HEK293 (cell line): ENCODE results near the gene SVOP.

ENCODE experiments used
- CTCF ChIA-PET: fragments of 350-600 bp; formaldehyde crosslinking; extraction: SDS; loops from one replicate; lab custom pipeline; 2021; ENCODE audit warnings: antibody characterized with exemption; lab: Yijun Ruan, JAX
- POLR2A ChIA-PET: fragments of 300-600 bp; formaldehyde crosslinking; extraction: SDS; loops from one replicate; lab custom pipeline; 2020; ENCODE audit warnings: antibody characterized with exemption, inconsistent platforms; lab: Yijun Ruan, JAX
- H3K27ac ChIP-seq: fragments of 200-500 bp; sonication (Bioruptor generic); 2 replicates; pipeline ENCODE4 v1.5.1; 2014; ENCODE audit warnings: low read depth, low read length, control low read depth, inconsistent platforms; ENCODE audit errors: extremely low read depth
- H3K36me3 ChIP-seq, 2 experiments: fragments of 200-500 bp in 1 of 2; sonication (Bioruptor generic) in 1 of 2; 1 replicate in 1 of 2; 2 replicates in 1 of 2; pipeline ENCODE4 v1.5.1; 2014 to 2017; ENCODE audit warnings: inconsistent platforms in 2 of 2, low read length in 2 of 2; ENCODE audit not compliant: control insufficient read depth in 2 of 2, insufficient read depth in 1 of 2
- H3K4me1 ChIP-seq: fragments of 200-500 bp; sonication (Bioruptor generic); 2 replicates; pipeline ENCODE4 v1.5.1; 2014; ENCODE audit warnings: mild to moderate bottlenecking, low read length, inconsistent platforms; ENCODE audit not compliant: control insufficient read depth, insufficient read depth
- H3K4me3 ChIP-seq: 2 replicates; pipeline ENCODE4 v1.5.1; 2011; ENCODE audit warnings: low read depth, mild to moderate bottlenecking, control low read depth, low read length, moderate library complexity
- H3K9me3 ChIP-seq: fragments of 200-500 bp; sonication (Bioruptor generic); 2 replicates; pipeline ENCODE4 v1.5.1; 2014; ENCODE audit warnings: low read depth, low read length, inconsistent platforms; ENCODE audit not compliant: control insufficient read depth, insufficient read depth
- HOXA7 ChIP-seq: sonication (generic); formaldehyde crosslinking; IDR thresholded peaks from 2 replicates; pipeline ENCODE4 v1.8.1; 2022; ENCODE audit warnings: missing genetic modification reagents, borderline replicate concordance
- OVOL3 ChIP-seq: fragments of 450-650 bp; formaldehyde crosslinking; IDR thresholded peaks from 2 replicates; pipeline ENCODE4 v1.5.1; 2016; ENCODE audit warnings: missing biosample characterization, missing genetic modification characterization
- PBX3 ChIP-seq: sonication (generic); formaldehyde crosslinking; IDR thresholded peaks from 2 replicates; pipeline ENCODE4 v1.8.1; 2022; ENCODE audit warnings: mild to moderate bottlenecking, moderate library complexity, missing genetic modification reagents
- YY1 ChIP-seq: fragments of 450-650 bp; formaldehyde crosslinking; IDR thresholded peaks from 2 replicates; pipeline ENCODE4 v1.5.1; 2018; ENCODE audit warnings: missing biosample characterization, missing genetic modification characterization
- ZEB2 ChIP-seq: fragments of 450-650 bp; formaldehyde crosslinking; IDR thresholded peaks from 2 replicates; pipeline ENCODE4 v1.5.1; 2016; ENCODE audit warnings: missing biosample characterization, missing genetic modification characterization
- ZIC2 ChIP-seq: fragments of 450-650 bp; formaldehyde crosslinking; IDR thresholded peaks from 2 replicates; pipeline ENCODE4 v1.5.1; 2016; ENCODE audit warnings: missing biosample characterization, missing genetic modification characterization
- ZNF112 ChIP-seq: fragments of 450-650 bp; formaldehyde crosslinking; IDR thresholded peaks from 2 replicates; pipeline ENCODE4 v1.5.0; 2017; ENCODE audit warnings: missing biosample characterization, missing genetic modification characterization
- ZNF146 ChIP-seq: fragments of 450-650 bp; formaldehyde crosslinking; IDR thresholded peaks from 2 replicates; pipeline ENCODE4 v1.5.1; 2016; ENCODE audit warnings: missing biosample characterization, missing genetic modification characterization
- ZNF16 ChIP-seq: fragments of 450-650 bp; formaldehyde crosslinking; IDR thresholded peaks from 2 replicates; pipeline ENCODE4 v1.5.1; 2016; ENCODE audit warnings: low read depth, missing biosample characterization, missing genetic modification characterization
- ZNF175 ChIP-seq: fragments of 450-650 bp; formaldehyde crosslinking; IDR thresholded peaks from 2 replicates; pipeline ENCODE4 v1.5.1; 2016; ENCODE audit warnings: missing biosample characterization, missing genetic modification characterization
- ZNF19 ChIP-seq: fragments of 450-650 bp; formaldehyde crosslinking; IDR thresholded peaks from 2 replicates; pipeline ENCODE4; 2016; ENCODE audit warnings: missing biosample characterization, missing genetic modification characterization, low read depth
- ZNF223 ChIP-seq: fragments of 450-650 bp; formaldehyde crosslinking; IDR thresholded peaks from 2 replicates; pipeline ENCODE4 v1.5.1; 2016; ENCODE audit warnings: missing biosample characterization, missing genetic modification characterization
- ZNF239 ChIP-seq: fragments of 450-650 bp; formaldehyde crosslinking; IDR thresholded peaks from 2 replicates; pipeline ENCODE4 v1.5.1; 2016; ENCODE audit warnings: missing biosample characterization, missing genetic modification characterization
- ZNF394 ChIP-seq: fragments of 450-650 bp; formaldehyde crosslinking; IDR thresholded peaks from 2 replicates; pipeline ENCODE4 v1.5.1; 2016; ENCODE audit warnings: missing biosample characterization, missing genetic modification characterization, mild to moderate bottlenecking, moderate library complexity, borderline replicate concordance
- ZNF473 ChIP-seq: fragments of 450-650 bp; formaldehyde crosslinking; IDR thresholded peaks from 2 replicates; pipeline ENCODE4 v1.5.1; 2017; ENCODE audit warnings: missing biosample characterization, missing genetic modification characterization
- ZNF501 ChIP-seq: fragments of 450-650 bp; formaldehyde crosslinking; IDR thresholded peaks from 2 replicates; pipeline ENCODE4 v1.5.1; 2016; ENCODE audit warnings: missing biosample characterization, missing genetic modification characterization
- ZNF510 ChIP-seq: fragments of 450-650 bp; formaldehyde crosslinking; IDR thresholded peaks from 2 replicates; pipeline ENCODE4 v1.5.1; 2018; ENCODE audit warnings: mild to moderate bottlenecking, missing genetic modification characterization, missing biosample characterization; ENCODE audit not compliant: insufficient replicate concordance
- ZNF521 ChIP-seq: fragments of 450-650 bp; formaldehyde crosslinking; IDR thresholded peaks from 2 replicates; pipeline ENCODE4 v1.5.1; 2017; ENCODE audit warnings: missing biosample characterization, mild to moderate bottlenecking, missing genetic modification characterization
- ZNF530 ChIP-seq: fragments of 450-650 bp; formaldehyde crosslinking; IDR thresholded peaks from 2 replicates; pipeline ENCODE4 v1.5.1; 2016; ENCODE audit warnings: low read depth, missing biosample characterization, missing genetic modification characterization
- ZNF561 ChIP-seq: fragments of 450-650 bp; IDR thresholded peaks from 2 replicates; pipeline ENCODE4 v1.5.1; 2018; ENCODE audit warnings: missing biosample characterization, missing genetic modification characterization, borderline replicate concordance
- ZNF629 ChIP-seq: fragments of 450-650 bp; formaldehyde crosslinking; IDR thresholded peaks from 2 replicates; pipeline ENCODE4 v1.5.1; 2017; ENCODE audit warnings: missing biosample characterization, missing genetic modification characterization
- ZNF670 ChIP-seq: fragments of 450-650 bp; formaldehyde crosslinking; IDR thresholded peaks from 2 replicates; pipeline ENCODE4 v1.5.1; 2016; ENCODE audit warnings: missing biosample characterization, missing genetic modification characterization, low read depth
- ZNF777 ChIP-seq: fragments of 450-650 bp; formaldehyde crosslinking; IDR thresholded peaks from 2 replicates; pipeline ENCODE4 v1.5.1; 2017; ENCODE audit warnings: missing biosample characterization, missing genetic modification characterization, borderline replicate concordance
- ZNF837 ChIP-seq: fragments of 450-650 bp; formaldehyde crosslinking; IDR thresholded peaks from 2 replicates; pipeline ENCODE4 v1.5.1; 2016; ENCODE audit warnings: missing biosample characterization, missing genetic modification characterization
- ZNF843 ChIP-seq: fragments of 450-650 bp; formaldehyde crosslinking; IDR thresholded peaks from 2 replicates; pipeline ENCODE4 v1.5.1; 2016; ENCODE audit warnings: missing biosample characterization, missing genetic modification characterization
- TF ChIP-seq, protein P1 (sequence below): fragments of 450-650 bp; formaldehyde crosslinking; IDR thresholded peaks from 2 replicates; pipeline ENCODE4 v1.5.1; 2017; ENCODE audit warnings: missing biosample characterization, missing genetic modification characterization
- TF ChIP-seq, protein P2 (sequence below): fragments of 450-650 bp; formaldehyde crosslinking; IDR thresholded peaks from 2 replicates; pipeline ENCODE4 v1.5.1; 2016; ENCODE audit warnings: missing biosample characterization, missing genetic modification characterization
- TF ChIP-seq, protein P3 (sequence below): fragments of 450-650 bp; formaldehyde crosslinking; IDR thresholded peaks from 2 replicates; pipeline ENCODE4 v1.5.1; 2016; ENCODE audit warnings: missing biosample characterization, missing genetic modification characterization

The SVOP gene

DNA sequence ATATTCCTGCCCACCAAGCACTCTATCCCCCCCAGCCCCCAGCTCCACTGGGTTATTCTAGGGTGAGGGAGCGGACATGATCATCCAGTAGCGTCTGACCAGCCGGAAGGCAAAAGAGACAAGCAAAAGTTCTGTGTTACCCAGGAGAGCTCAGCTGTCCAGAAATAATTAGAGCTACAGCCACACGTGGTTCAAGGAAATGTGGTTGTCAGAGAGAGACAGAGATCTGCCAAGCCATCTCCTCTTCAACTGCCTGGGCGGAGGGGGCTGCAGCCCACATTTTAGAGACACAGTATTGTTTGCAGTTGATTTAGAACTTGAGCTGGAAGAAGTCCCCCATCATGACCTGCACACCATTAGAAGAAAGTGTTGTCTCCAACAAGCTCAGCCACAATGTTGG is 110.5 kb downstream of the SVOP start:
- H3K4me1 ChIP-seq: no peaks in the 10 kb centered on the region
- no peaks in the 10 kb centered on the region for H3K36me3 ChIP-seq
- H3K4me3 ChIP-seq: no peak overlapping the region
- TF ChIP-seq ZNF473: no peak
- TF ChIP-seq HOXA7: no peak
- no peak for TF ChIP-seq ZNF510
- no peak for TF ChIP-seq ZNF239 (tag by site-specific recombination)
- TF ChIP-seq ZIC2: no peak
- TF ChIP-seq PBX3: no peak
- no peak for TF ChIP-seq ZNF501 (tag by site-specific recombination)
- TF ChIP-seq, protein P1, sequence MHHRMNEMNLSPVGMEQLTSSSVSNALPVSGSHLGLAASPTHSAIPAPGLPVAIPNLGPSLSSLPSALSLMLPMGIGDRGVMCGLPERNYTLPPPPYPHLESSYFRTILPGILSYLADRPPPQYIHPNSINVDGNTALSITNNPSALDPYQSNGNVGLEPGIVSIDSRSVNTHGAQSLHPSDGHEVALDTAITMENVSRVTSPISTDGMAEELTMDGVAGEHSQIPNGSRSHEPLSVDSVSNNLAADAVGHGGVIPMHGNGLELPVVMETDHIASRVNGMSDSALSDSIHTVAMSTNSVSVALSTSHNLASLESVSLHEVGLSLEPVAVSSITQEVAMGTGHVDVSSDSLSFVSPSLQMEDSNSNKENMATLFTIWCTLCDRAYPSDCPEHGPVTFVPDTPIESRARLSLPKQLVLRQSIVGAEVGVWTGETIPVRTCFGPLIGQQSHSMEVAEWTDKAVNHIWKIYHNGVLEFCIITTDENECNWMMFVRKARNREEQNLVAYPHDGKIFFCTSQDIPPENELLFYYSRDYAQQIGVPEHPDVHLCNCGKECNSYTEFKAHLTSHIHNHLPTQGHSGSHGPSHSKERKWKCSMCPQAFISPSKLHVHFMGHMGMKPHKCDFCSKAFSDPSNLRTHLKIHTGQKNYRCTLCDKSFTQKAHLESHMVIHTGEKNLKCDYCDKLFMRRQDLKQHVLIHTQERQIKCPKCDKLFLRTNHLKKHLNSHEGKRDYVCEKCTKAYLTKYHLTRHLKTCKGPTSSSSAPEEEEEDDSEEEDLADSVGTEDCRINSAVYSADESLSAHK (tag by site-specific recombination): no peak
- no peak for TF ChIP-seq ZNF19 (tag by site-specific recombination)
- TF ChIP-seq ZNF112 (tag by site-specific recombination): no peak
- TF ChIP-seq ZNF777: no peak
- TF ChIP-seq ZNF521 (tag by site-specific recombination): no peak
- TF ChIP-seq ZNF561 (tag by site-specific recombination): no peak
- no peak for TF ChIP-seq ZNF530 (tag by site-specific recombination)
- TF ChIP-seq YY1 (tag by site-specific recombination): no peak
- TF ChIP-seq ZNF223 (tag by site-specific recombination): no peak
- TF ChIP-seq ZNF16 (tag by site-specific recombination): no peak
- no peak for TF ChIP-seq ZNF843
- TF ChIP-seq ZNF394 (tag by site-specific recombination): no peak
- POLR2A ChIA-PET: no interaction called here
- no peak overlapping the region for H3K27ac ChIP-seq
- CTCF ChIA-PET: interaction anchor here (0.6 to 1.5 kb wide), 3 partner anchors 40 to 477 kb away, joined by 3 to 4 read pairs (median 3); no protein-coding TSS in a partner anchor
- no peaks in the 10 kb centered on the region for H3K9me3 ChIP-seq

GRCh38 chr12:108907839-108908351 is 113.0 kb downstream of the SVOP start:
- TF ChIP-seq, protein P2, sequence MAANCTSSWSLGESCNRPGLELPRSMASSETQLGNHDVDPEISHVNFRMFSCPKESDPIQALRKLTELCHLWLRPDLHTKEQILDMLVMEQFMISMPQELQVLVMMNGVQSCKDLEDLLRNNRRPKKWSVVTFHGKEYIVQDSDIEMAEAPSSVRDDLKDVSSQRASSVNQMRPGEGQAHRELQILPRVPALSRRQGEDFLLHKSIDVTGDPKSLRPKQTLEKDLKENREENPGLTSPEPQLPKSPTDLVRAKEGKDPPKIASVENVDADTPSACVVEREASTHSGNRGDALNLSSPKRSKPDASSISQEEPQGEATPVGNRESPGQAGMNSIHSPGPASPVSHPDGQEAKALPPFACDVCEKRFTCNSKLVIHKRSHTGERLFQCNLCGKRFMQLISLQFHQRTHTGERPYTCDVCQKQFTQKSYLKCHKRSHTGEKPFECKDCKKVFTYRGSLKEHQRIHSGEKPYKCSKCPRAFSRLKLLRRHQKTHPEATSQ (tag by site-specific recombination): no peak
- no peak for TF ChIP-seq OVOL3 (tag by site-specific recombination)
- TF ChIP-seq ZNF146: no peak
- no peak for TF ChIP-seq ZNF175 (tag by site-specific recombination)
- TF ChIP-seq ZNF629 (tag by site-specific recombination): no peak
- no peak for TF ChIP-seq ZEB2 (tag by site-specific recombination)
- TF ChIP-seq, protein P3, sequence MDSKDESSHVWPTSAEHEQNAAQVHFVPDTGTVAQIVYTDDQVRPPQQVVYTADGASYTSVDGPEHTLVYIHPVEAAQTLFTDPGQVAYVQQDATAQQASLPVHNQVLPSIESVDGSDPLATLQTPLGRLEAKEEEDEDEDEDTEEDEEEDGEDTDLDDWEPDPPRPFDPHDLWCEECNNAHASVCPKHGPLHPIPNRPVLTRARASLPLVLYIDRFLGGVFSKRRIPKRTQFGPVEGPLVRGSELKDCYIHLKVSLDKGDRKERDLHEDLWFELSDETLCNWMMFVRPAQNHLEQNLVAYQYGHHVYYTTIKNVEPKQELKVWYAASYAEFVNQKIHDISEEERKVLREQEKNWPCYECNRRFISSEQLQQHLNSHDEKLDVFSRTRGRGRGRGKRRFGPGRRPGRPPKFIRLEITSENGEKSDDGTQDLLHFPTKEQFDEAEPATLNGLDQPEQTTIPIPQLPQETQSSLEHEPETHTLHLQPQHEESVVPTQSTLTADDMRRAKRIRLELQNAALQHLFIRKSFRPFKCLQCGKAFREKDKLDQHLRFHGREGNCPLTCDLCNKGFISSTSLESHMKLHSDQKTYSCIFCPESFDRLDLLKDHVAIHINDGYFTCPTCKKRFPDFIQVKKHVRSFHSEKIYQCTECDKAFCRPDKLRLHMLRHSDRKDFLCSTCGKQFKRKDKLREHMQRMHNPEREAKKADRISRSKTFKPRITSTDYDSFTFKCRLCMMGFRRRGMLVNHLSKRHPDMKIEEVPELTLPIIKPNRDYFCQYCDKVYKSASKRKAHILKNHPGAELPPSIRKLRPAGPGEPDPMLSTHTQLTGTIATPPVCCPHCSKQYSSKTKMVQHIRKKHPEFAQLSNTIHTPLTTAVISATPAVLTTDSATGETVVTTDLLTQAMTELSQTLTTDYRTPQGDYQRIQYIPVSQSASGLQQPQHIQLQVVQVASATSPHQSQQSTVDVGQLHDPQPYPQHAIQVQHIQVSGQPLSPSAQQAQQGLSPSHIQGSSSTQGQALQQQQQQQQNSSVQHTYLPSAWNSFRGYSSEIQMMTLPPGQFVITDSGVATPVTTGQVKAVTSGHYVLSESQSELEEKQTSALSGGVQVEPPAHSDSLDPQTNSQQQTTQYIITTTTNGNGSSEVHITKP (tag by site-specific recombination): no peak
- TF ChIP-seq ZNF837 (tag by site-specific recombination): no peak
- TF ChIP-seq ZNF670: no peak
- CTCF ChIA-PET: interaction anchor here (0.9 to 1.6 kb wide), 2 partner anchors 24 to 43 kb away, joined by 3 to 7 read pairs; no protein-coding TSS in a partner anchor
- no peaks in the 10 kb centered on the region for H3K4me1 ChIP-seq
- H3K27ac ChIP-seq: no peak overlapping the region
- H3K9me3 ChIP-seq: no peaks in the 10 kb centered on the region
- no peak overlapping the region for H3K4me3 ChIP-seq
- POLR2A ChIA-PET: interaction anchor here (0.7 kb wide), 1 partner anchor 177 kb away, joined by 3 read pairs; no protein-coding TSS in a partner anchor
- H3K36me3 ChIP-seq: no peaks in the 10 kb centered on the region
